ENCODE measurements around the gene TMEM191C.
"Not testable (repeated sequence)": the region's sequence is repeated elsewhere in the genome, so short reads cannot be mapped to it uniquely, and the experiment has no call there.

TMEM191C gene

DNA sequence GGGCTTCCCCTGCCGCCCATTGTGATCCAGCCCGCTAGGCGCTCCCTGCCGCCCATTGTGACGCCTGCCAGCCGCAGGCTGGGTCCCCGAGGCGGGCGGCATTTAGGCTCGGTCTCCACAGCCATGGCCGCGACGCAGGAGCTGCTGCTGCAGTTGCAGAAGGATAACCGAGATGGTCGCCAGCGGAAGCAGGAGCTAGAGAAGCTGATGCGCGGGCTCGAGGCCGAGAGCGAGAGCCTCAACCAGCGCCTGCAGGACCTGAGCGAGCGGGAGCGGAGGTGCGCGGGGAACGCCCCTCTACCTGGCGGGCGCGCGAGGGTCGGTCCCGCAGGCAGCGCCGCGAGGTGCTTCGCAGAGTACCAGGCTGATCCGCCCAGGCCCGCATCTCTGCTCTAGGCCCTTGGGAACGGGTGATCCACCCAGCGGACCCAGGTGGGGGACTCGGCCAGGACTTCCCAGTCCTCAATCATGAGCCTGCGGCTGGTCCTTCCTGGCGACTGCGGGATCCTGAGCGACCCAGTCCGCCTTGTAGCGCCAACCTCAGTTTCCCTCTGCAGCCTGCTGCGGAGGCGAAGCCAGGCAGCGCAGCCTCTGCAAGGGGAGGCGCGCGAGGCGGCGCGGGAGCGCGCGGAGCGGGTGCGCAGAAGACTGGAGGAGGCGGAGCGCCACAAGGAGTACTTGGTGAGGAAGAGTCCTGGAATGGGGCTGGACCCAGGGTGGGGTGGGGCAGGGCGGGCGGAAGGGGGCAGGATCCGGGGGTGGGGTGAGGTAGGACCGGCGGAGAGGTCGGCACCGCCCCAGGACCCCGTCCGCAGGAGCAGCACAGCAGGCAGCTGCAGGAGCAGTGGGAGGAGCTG, at the start of gene TMEM191C:
TMEM191C (plus strand) TSS at position 51 of the 857 bp plus-strand sequence; CDS start at position 124, 73 bp downstream.
- not testable (repeated sequence) for DNase-seq (ENCODE audit: low read depth)
- peak within 1 kb of the TSS; percentile 42 for H3K4me3 ChIP-seq (ENCODE audit: control insufficient read depth, low read depth, low read length)

GRCh38 chr22:21417853-21418252, 49.3 kb upstream of the TMEM191C start:
- not testable (repeated sequence) for DNase-seq (ENCODE audit: low read depth)
- peak overlapping the region; percentile 42 for H3K4me3 ChIP-seq (ENCODE audit: control insufficient read depth, low read depth, low read length)

DNA sequence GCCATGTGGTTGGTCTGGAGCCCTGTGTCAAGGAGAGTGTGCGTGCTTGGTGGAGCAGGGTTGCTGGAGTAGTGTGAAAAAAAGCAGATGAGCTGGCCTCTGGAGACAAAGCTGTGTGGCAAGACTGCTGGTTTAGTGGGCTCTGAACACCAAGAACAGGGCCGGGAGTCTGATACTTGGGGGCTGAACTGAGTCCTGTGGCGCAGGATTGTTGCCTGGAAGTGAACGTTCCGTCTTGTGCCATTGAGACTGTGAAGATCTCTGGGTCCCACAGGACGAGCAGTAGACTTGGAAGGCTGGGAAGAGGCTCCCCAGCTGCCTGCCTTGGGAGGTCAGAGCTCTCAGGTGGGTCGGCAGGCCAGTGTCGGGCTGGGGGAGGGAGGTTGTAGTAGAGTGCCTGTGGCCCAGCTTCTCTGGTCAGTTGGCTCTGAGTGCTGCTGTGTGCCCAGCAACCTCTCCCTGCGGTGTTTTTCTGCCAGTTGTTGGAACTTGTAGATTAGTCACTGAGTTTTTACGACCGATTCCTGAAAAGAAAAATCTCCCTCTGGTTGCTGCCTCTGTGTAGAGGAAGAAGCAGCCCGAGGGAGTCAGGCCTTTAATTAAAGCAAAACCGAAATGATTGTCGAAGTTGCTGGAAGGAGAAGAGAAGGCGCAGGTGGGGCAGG, 48.1 kb upstream of the TMEM191C start:
- H3K4me3 ChIP-seq (ENCODE audit: control insufficient read depth, low read depth, low read length); DNase-seq (ENCODE audit: low read depth): not testable (repeated sequence)

DNA sequence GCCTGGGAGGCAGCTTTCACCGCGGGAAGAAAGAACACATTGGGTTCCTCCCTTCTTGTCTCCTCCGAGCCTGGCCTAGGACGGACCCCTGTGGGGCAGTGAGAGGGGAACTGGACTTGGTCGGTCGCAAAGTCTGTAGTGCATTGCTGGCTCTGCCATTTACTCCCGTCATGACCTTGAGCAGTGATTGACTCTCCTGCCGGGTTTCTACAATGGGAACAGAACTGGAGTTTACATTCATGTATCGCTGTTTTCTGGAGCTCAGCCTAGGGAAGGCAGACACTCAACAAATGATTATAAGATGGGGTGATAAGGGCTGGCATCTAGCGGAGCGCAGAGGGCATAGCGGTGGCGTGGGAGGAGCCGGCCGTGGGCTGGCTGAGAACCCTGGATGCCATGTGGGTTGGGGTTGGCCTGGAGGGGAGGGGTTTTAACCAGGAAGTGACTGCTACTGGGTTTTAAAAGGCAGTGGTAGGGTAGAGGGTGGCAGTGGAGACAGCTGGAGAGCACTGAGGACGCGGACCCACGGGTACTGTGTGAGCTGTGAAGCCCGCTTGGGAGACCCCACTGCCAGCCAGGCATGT, 46.9 kb upstream of the TMEM191C start:
- not testable (repeated sequence) for DNase-seq (ENCODE audit: low read depth); H3K4me3 ChIP-seq (ENCODE audit: control insufficient read depth, low read depth, low read length)

DNA sequence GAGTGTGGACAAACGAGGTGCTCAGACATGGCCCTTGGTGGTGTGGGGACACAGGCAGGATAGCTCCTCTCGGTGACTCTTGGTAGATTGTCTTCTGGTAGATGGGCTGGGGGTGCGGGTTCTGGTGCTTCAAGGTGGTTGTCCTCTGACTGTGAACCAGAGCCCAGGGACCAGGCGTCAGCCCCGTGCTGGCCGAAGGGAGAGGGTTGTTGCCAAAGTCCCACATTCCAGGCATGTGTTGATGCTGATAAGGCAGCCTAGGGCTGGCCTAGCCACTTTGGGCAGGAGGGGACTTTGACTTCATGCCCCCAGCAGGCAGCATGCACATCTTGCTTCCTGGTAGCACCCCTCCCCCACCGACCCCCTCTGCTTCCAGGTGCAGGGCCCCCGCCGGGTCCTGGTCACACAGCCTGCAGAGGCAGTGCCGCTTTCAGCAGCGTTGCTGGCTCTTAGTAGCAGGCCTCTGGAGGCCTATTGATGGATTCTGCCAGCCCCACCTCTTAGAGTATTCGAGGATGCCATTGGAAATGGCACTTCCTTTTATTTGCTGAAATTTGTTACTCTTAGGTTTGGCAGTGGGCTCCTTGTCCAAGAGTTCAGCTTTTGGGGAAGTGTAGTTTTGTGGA, 43.0 kb upstream of the TMEM191C start:
- DNase-seq (ENCODE audit: low read depth); H3K4me3 ChIP-seq (ENCODE audit: control insufficient read depth, low read depth, low read length): not testable (repeated sequence)

DNA sequence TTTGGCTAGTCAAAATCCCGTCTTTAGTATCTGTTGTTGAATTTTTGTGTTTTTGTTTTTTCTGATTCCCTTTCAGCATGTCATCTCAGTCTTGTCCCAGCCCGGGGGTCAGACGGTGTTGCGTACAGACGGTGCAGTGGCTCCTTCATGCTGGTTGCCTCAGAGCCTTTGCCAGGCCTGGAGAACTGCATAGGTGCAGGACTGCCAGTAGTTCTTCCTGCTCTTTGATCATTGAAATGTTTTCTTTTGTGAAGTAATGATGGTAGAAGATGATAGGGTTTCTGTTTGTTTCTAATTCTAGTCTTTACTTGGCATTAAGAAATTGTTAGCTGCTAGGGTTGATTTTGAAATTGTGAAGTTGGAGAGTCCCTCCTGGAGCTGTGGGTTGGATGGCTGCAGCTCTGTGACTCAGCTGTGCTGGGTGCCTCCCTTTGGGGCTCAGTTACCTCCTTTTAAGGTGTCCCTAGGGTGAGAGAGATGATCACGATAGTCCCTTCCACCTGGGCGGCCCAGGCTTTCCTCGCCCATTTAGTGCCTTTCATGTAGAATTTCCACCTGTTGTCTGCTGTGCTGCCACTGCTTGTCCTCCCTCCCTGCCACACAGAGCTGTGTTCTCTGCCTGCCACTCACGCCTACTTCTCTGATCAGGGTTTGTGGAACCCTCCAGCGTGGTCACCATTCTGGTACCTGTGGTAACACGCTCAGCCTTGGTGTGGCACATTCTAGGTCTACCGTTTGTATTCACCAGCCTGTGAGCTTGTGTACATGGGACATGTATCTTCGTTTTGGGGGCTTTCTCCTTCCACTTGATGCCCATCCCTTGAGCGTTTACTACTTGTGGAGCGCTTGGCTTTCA, 32.6 kb upstream of the TMEM191C start:
- DNase-seq (ENCODE audit: low read depth); H3K4me3 ChIP-seq (ENCODE audit: control insufficient read depth, low read depth, low read length): not testable (repeated sequence)

GRCh38 chr22:21435998-21436810, 31.0 kb upstream of the TMEM191C start:
- DNase-seq (ENCODE audit: low read depth): not testable (repeated sequence)

DNA sequence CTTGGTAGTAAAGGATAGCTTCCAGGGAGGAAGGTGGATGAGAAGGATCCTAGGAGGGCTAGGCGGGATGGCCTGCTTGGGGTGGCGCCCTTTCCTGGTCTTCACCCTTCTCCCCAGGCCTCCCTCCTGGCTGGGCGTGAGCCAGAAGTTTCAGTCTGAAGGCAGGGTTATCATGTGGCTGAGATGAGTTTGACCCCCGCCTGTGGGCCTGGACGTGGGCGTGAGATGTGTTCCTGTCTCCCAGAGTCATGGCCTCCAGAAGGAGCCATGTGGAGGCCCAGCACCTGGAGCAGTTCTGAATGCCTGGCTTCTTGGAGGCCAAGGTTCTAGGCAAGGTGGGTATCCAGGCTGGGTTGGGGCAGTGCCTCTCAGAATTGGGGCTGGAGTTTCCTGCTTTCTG, 29.2 kb upstream of the TMEM191C start:
- DNase-seq (ENCODE audit: low read depth); H3K4me3 ChIP-seq (ENCODE audit: control insufficient read depth, low read depth, low read length): not testable (repeated sequence)

More at GRCh38 chr22:21435998-21436810, 31.0 kb upstream of the TMEM191C start:
- not testable (repeated sequence) for H3K4me3 ChIP-seq (ENCODE audit: control insufficient read depth, low read depth, low read length)

DNA sequence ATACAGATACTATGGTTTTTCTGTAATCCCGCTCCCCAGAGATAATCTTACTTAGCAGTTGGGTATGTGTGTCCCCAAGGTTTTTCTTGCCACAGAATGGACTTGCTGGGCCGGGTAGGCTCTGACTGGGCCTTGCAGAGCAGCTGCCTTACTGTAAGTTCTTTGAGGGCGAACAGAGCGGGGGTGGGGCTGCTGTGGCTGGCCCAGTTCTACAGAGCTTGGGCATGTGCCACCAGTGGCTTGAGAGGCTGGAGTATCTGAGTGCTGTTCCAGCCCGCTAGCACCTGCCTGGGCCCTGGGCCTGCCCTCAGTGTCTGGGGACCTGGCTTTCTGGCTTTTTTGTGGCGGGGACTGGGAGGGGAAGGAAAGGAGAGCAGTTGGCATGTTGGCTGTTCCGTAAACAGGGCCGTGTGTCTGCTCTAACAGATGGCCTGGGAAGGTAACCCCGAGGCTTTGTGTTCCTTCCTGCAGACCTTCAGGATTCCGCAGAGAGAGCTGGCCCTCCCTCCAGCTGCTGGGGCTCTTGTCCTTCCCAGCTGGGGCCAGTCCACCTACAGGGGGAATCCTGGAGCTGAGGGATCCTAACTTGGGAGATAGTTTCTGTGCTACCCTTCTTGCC, 27.1 kb upstream of the TMEM191C start:
- DNase-seq (ENCODE audit: low read depth); H3K4me3 ChIP-seq (ENCODE audit: control insufficient read depth, low read depth, low read length): not testable (repeated sequence)

- not testable (repeated sequence) for DNase-seq (ENCODE audit: low read depth); H3K4me3 ChIP-seq (ENCODE audit: control insufficient read depth, low read depth, low read length)
These were observed 26.5 kb upstream of the TMEM191C start for GRCh38 chr22:21440676-21441075.

- not testable (repeated sequence) for DNase-seq (ENCODE audit: low read depth); H3K4me3 ChIP-seq (ENCODE audit: control insufficient read depth, low read depth, low read length)
These were observed 26.0 kb upstream of the TMEM191C start for GRCh38 chr22:21441170-21441569.

- H3K4me3 ChIP-seq (ENCODE audit: control insufficient read depth, low read depth, low read length); DNase-seq (ENCODE audit: low read depth): not testable (repeated sequence)
These were observed 25.1 kb upstream of the TMEM191C start for GRCh38 chr22:21442123-21442522.

GRCh38 chr22:21442646-21443045, 24.5 kb upstream of the TMEM191C start:
- not testable (repeated sequence) for H3K4me3 ChIP-seq (ENCODE audit: control insufficient read depth, low read depth, low read length); DNase-seq (ENCODE audit: low read depth)

All from fibroblast of mammary gland (primary cell).